Stimulated activated CD8-positive, alpha-beta memory T cell treated with anti-CD3 and anti-CD28 coated beads, Interleukin-12 subunit alpha, Interleukin-12 subunit beta, amount 100 ng/mL, for 1 hour (primary cell): ENCODE data around the gene PPFIBP2.
A peak's percentile ranks its signal among the peaks of the same experiment; 100 is the strongest.
"Not testable (repeated sequence)": the region's sequence is repeated elsewhere in the genome, so short reads cannot be mapped to it uniquely, and the experiment has no call there.

Experiments used
- DNase-seq: peaks from one replicate; pipeline ENCODE4 v3.0.0-alpha.2; 2020; ENCODE audit warnings: low read depth

Gene PPFIBP2

GRCh38 chr11:7637447-7638157 lies 123.8 kb downstream of the PPFIBP2 start:
- no peak for DNase-seq

- DNase-seq = no peak
Measured at GRCh38 chr11:7638710-7639642, 125.2 kb downstream of the PPFIBP2 start.

GRCh38 chr11:7639643-7640025 lies 125.8 kb downstream of the PPFIBP2 start:
- DNase-seq = no peak

GRCh38 chr11:7640816-7641215 lies 127.0 kb downstream of the PPFIBP2 start:
- DNase-seq = no peak

GRCh38 chr11:7642747-7643146 lies 128.9 kb downstream of the PPFIBP2 start:
- no peak for DNase-seq

GRCh38 chr11:7643314-7643713 lies 129.5 kb downstream of the PPFIBP2 start:
- no peak for DNase-seq

- no peak for DNase-seq
Measured at GRCh38 chr11:7645206-7645605, 131.4 kb downstream of the PPFIBP2 start.

- DNase-seq = no peak
Measured at GRCh38 chr11:7646866-7647265, 133.1 kb downstream of the PPFIBP2 start.

GRCh38 chr11:7648264-7648663 lies 134.5 kb downstream of the PPFIBP2 start:
- DNase-seq = no peak

GRCh38 chr11:7651140-7651551 lies 137.3 kb downstream of the PPFIBP2 start:
- DNase-seq = no peak

GRCh38 chr11:7651700-7652099 lies 137.9 kb downstream of the PPFIBP2 start:
- DNase-seq = no peak

- no peak for DNase-seq
Measured at GRCh38 chr11:7654195-7654705, 140.5 kb downstream of the PPFIBP2 start.

- no peak for DNase-seq
Measured at GRCh38 chr11:7655253-7656217, 141.7 kb downstream of the PPFIBP2 start.

GRCh38 chr11:7656704-7657103 lies 142.9 kb downstream of the PPFIBP2 start:
- no peak for DNase-seq

GRCh38 chr11:7657306-7658025 lies 143.7 kb downstream of the PPFIBP2 start:
- no peak for DNase-seq

GRCh38 chr11:7663531-7663930 lies 149.7 kb downstream of the PPFIBP2 start:
- DNase-seq = not testable (repeated sequence)

- no peak for DNase-seq
Measured at GRCh38 chr11:7664867-7665266, 151.1 kb downstream of the PPFIBP2 start.

- peak; percentile 61 for DNase-seq
Measured at GRCh38 chr11:7665473-7666291, 151.9 kb downstream of the PPFIBP2 start.

GRCh38 chr11:7666292-7666866 lies 152.6 kb downstream of the PPFIBP2 start:
- DNase-seq = no peak

- no peak for DNase-seq
Measured at GRCh38 chr11:7667460-7667859, 153.7 kb downstream of the PPFIBP2 start.
